Measurements from ENCODE around the gene SPP2. TPM values are rescaled to one million over a fixed set of nuclear protein-coding genes. Genes with fewer than 3 reads are reported as not detected.
A peak's percentile ranks its signal among the peaks of the same experiment; 100 is the strongest.

SPP2 gene
- total and polyA plus RNA-seq, 2 donors (not counting 1 experiment from before 2014, with no cell fraction given) = not detected

DNA sequence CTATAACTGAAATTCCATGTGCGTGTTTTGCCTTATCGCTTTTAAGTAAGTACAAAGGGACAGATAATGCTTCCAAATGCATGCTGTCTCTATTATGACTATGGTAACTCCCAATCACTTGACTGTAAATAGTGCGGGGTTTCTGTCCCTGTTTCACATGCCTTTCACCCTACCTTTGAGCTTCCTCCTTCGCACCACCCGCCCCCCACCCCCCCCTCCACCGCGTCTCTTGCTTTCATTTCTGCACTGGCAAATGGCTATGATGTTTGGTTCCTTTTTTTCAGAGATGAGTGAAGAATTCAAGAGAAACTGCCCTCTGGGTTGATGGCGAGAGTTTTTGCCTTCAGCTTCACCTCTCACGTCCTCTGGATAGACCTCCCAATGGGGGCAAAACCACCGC, 25.0 kb upstream of the SPP2 start:
- no peak overlapping the region for H3K27ac ChIP-seq (ENCODE audit: insufficient read depth, low read length)
- H3K9ac ChIP-seq (ENCODE audit: insufficient read depth, low read length) = no peak overlapping the region
- no peaks in the 10 kb centered on the region for H3K36me3 ChIP-seq (ENCODE audit: control insufficient read depth, insufficient read depth, low read length)
- no peaks in the 10 kb centered on the region for H3K27me3 ChIP-seq (ENCODE audit: control insufficient read depth, insufficient read depth, low read length)
- no peak for DNase-seq (ENCODE audit: low read depth in 2 of 2)
- peak overlapping the region; percentile 30 for H2AFZ ChIP-seq (ENCODE audit: low read length)
- H4K20me1 ChIP-seq (ENCODE audit: control insufficient read depth, extremely low read depth, insufficient read depth, low read length) = no peaks in the 10 kb centered on the region
- H3K4me2 ChIP-seq (ENCODE audit: extremely low read depth, insufficient read depth, low read length) = peak overlapping the region; percentile 79
- H3K9me3 ChIP-seq (ENCODE audit: control insufficient read depth, insufficient read depth, low read depth, low read length) = no peaks in the 10 kb centered on the region
- peaks cover 2% of the 10 kb centered on the region for H3K4me1 ChIP-seq (ENCODE audit: control insufficient read depth, extremely low read depth, insufficient read depth, low read length)
- TF ChIP-seq EZH2 (IDR thresholded peaks at IDR 0.05; ENCODE audit: low read length, missing control alignments) = no peak
- TF ChIP-seq, protein P1, sequence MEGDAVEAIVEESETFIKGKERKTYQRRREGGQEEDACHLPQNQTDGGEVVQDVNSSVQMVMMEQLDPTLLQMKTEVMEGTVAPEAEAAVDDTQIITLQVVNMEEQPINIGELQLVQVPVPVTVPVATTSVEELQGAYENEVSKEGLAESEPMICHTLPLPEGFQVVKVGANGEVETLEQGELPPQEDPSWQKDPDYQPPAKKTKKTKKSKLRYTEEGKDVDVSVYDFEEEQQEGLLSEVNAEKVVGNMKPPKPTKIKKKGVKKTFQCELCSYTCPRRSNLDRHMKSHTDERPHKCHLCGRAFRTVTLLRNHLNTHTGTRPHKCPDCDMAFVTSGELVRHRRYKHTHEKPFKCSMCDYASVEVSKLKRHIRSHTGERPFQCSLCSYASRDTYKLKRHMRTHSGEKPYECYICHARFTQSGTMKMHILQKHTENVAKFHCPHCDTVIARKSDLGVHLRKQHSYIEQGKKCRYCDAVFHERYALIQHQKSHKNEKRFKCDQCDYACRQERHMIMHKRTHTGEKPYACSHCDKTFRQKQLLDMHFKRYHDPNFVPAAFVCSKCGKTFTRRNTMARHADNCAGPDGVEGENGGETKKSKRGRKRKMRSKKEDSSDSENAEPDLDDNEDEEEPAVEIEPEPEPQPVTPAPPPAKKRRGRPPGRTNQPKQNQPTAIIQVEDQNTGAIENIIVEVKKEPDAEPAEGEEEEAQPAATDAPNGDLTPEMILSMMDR (conservative IDR thresholded peaks at IDR 0.05 in 1 of 2, IDR thresholded peaks at IDR 0.05 in 1 of 2; ENCODE audit: low read depth in 1 of 2, low read length in 2 of 2) = no peak
- H3K79me2 ChIP-seq (ENCODE audit: control insufficient read depth, insufficient read depth, low read length) = no peaks in the 10 kb centered on the region
- H3K4me3 ChIP-seq (replicated peaks in 1 of 4; ENCODE audit: control extremely low read depth in 1 of 4, insufficient read depth in 1 of 4, low read depth in 3 of 4, low read length in 4 of 4) = peak overlapping the region; percentile 3 to 51 (median 32)

DNA sequence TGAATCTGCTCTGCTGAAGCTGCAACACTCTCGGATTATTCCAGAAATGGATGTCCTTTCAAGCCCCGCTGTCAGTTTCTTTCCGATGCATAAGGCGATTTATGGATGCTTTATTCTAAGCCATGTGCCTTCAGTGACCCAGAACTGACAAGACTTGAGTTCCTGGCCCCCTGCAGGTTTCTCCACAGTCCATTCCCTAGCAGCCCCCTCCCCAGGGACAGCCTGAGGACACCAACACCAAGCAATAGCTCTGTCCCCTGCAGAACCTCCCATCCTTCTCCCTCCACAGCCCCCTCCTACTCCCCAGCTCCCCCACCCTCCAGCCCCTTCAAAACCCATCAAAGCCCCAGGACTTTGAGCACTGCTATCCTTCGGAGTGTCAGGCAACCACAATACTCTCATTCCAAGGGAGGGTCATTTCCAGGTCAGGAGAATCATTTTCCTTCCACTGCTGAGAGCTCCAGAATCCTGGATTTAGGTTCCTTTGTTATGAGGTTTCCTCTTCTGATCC, 24.6 kb upstream of the SPP2 start:
- H3K9me3 ChIP-seq (ENCODE audit: control insufficient read depth, insufficient read depth, low read depth, low read length) = no peaks in the 10 kb centered on the region
- no peaks in the 10 kb centered on the region for H4K20me1 ChIP-seq (ENCODE audit: control insufficient read depth, extremely low read depth, insufficient read depth, low read length)
- no peak overlapping the region for H3K9ac ChIP-seq (ENCODE audit: insufficient read depth, low read length)
- H2AFZ ChIP-seq (ENCODE audit: low read length) = peak overlapping the region; percentile 30
- TF ChIP-seq, protein P1 (conservative IDR thresholded peaks at IDR 0.05 in 1 of 2, IDR thresholded peaks at IDR 0.05 in 1 of 2; ENCODE audit: low read depth in 1 of 2, low read length in 2 of 2) = no peak
- TF ChIP-seq EZH2 (IDR thresholded peaks at IDR 0.05; ENCODE audit: low read length, missing control alignments) = no peak
- no peaks in the 10 kb centered on the region for H3K36me3 ChIP-seq (ENCODE audit: control insufficient read depth, insufficient read depth, low read length)
- peak overlapping the region; percentile 79 for H3K4me2 ChIP-seq (ENCODE audit: extremely low read depth, insufficient read depth, low read length)
- H3K4me3 ChIP-seq (replicated peaks in 1 of 4; ENCODE audit: control extremely low read depth in 1 of 4, insufficient read depth in 1 of 4, low read depth in 3 of 4, low read length in 4 of 4) = peak overlapping the region; percentile 3 to 51 (median 24)
- H3K79me2 ChIP-seq (ENCODE audit: control insufficient read depth, insufficient read depth, low read length) = no peaks in the 10 kb centered on the region
- peaks cover 2% of the 10 kb centered on the region for H3K4me1 ChIP-seq (ENCODE audit: control insufficient read depth, extremely low read depth, insufficient read depth, low read length)
- no peak overlapping the region for H3K27ac ChIP-seq (ENCODE audit: insufficient read depth, low read length)
- peak; percentile 35 to 77 for DNase-seq (ENCODE audit: low read depth in 2 of 2)
- no peaks in the 10 kb centered on the region for H3K27me3 ChIP-seq (ENCODE audit: control insufficient read depth, insufficient read depth, low read length)

DNA sequence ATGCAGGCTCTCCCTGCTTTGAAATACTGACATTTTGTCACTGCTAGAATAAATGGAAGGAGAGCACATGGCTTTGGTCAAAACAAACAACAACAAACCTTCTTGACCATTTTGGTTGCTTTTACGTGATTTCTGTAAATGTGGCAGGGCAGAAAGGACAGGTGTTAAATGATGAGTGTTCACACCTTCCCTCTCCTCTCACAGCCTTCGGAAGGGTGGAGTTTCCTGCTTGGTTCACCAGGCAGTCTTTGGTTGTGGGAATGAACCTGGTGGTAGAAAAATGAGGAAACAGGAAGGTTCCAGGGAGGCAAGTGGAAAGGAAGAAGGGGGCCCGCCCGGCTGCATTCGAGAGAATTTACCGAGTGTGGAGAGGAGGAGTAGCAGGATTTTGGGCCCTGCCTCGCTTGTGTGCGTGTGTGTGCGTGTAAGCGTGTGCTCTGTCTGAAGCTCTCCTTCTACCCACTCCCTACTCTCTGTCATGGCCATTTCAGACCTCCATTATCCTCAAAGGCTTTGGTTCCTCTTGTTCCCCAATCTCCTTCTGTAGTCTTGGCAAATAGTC, 23.7 kb upstream of the SPP2 start:
- no peaks in the 10 kb centered on the region for H3K27me3 ChIP-seq (ENCODE audit: control insufficient read depth, insufficient read depth, low read length)
- no peak overlapping the region for H3K4me2 ChIP-seq (ENCODE audit: extremely low read depth, insufficient read depth, low read length)
- H3K9me3 ChIP-seq (ENCODE audit: control insufficient read depth, insufficient read depth, low read depth, low read length) = no peaks in the 10 kb centered on the region
- H4K20me1 ChIP-seq (ENCODE audit: control insufficient read depth, extremely low read depth, insufficient read depth, low read length) = no peaks in the 10 kb centered on the region
- H3K79me2 ChIP-seq (ENCODE audit: control insufficient read depth, insufficient read depth, low read length) = no peaks in the 10 kb centered on the region
- no peak overlapping the region for H2AFZ ChIP-seq (ENCODE audit: low read length)
- TF ChIP-seq EZH2 (IDR thresholded peaks at IDR 0.05; ENCODE audit: low read length, missing control alignments) = no peak
- TF ChIP-seq, protein P1 (conservative IDR thresholded peaks at IDR 0.05 in 1 of 2, IDR thresholded peaks at IDR 0.05 in 1 of 2; ENCODE audit: low read depth in 1 of 2, low read length in 2 of 2) = no peak
- no peak overlapping the region for H3K4me3 ChIP-seq (replicated peaks in 1 of 4; ENCODE audit: control extremely low read depth in 1 of 4, insufficient read depth in 1 of 4, low read depth in 3 of 4, low read length in 4 of 4)
- H3K36me3 ChIP-seq (ENCODE audit: control insufficient read depth, insufficient read depth, low read length) = no peaks in the 10 kb centered on the region
- H3K9ac ChIP-seq (ENCODE audit: insufficient read depth, low read length) = no peak overlapping the region
- H3K27ac ChIP-seq (ENCODE audit: insufficient read depth, low read length) = no peak overlapping the region
- peaks cover 2% of the 10 kb centered on the region for H3K4me1 ChIP-seq (ENCODE audit: control insufficient read depth, extremely low read depth, insufficient read depth, low read length)
- no peak for DNase-seq (ENCODE audit: low read depth in 2 of 2)

Data from fibroblast of lung (primary cell).